HepG2 (cell line): ENCODE results near the gene NSMCE1. TPM values are rescaled to one million over a fixed set of nuclear protein-coding genes. Genes with fewer than 3 reads are reported as not detected.

ENCODE experiments used
- ATAC-seq: fragments of 200-7000 bp; cut with Tn5 transposase; 3 replicates; pipeline ENCODE4 v1.9.1; 2020; ENCODE audit warnings: mild to moderate bottlenecking, moderate library complexity
- BruUV-seq: library from RNA; stranded (reverse); fragments of 400-500 nt; replicated peaks from 2 replicates; lab custom pipeline; 2021; lab: Mats Ljungman, UMichigan
- CTCF ChIA-PET: fragments of 300-600 bp; formaldehyde crosslinking; extraction: SDS; loops from one replicate; lab custom pipeline; 2021; ENCODE audit warnings: low total read pairs, inconsistent platforms, low intra/inter-chr PET ratio; lab: Yijun Ruan, JAX
- POLR2A ChIA-PET: fragments of 350-600 bp; sonication (Branson Sonifier 250); formaldehyde crosslinking; loops from one replicate; lab custom pipeline; 2020; ENCODE audit warnings: antibody characterized with exemption, inconsistent platforms; lab: Yijun Ruan, JAX
- DNase-seq: peaks from one replicate; pipeline ENCODE4 v3.0.0-alpha.2; 2015; ENCODE audit warnings: low spot score
- FAIRE-seq: peaks from 3 replicates; lab custom pipeline; 2011; peaks lifted over from hg19 to GRCh38; lab: Jason Lieb, UNC
- H2AFZ ChIP-seq: one replicate; pipeline ENCODE4 v1.6.1; 2011; ENCODE audit warnings: low read length, inconsistent platforms
- H3K27ac ChIP-seq: fragments of 300-600 bp; 3 replicates; pipeline ENCODE4 v1.8.0; 2011; ENCODE audit warnings: mixed run types, mild to moderate bottlenecking, mixed read lengths, low read length, inconsistent platforms; ENCODE audit not compliant: insufficient read depth; ENCODE audit errors: extremely low read length
- H3K27me3 ChIP-seq, 2 experiments: fragments of 200-600 bp in 1 of 2; 2 replicates in 1 of 2; 3 replicates in 1 of 2; pipeline versions ENCODE4 v1.6.0 to v1.8.0; 2011; ENCODE audit warnings: low read length in 2 of 2, mild to moderate bottlenecking in 2 of 2, moderate library complexity in 2 of 2, inconsistent platforms in 1 of 2; ENCODE audit not compliant: insufficient read depth in 2 of 2, control insufficient read depth in 1 of 2
- H3K36me3 ChIP-seq, 2 experiments: fragments of 200-600 bp in 1 of 2; replicated peaks in 1 of 2; 2 replicates in 1 of 2; 3 replicates in 1 of 2; pipeline versions ENCODE4 v1.5.1 to v1.8.0; 2011; ENCODE audit warnings: low read length in 2 of 2, inconsistent platforms in 1 of 2; ENCODE audit not compliant: insufficient read depth in 2 of 2, control insufficient read depth in 1 of 2
- H3K4me1 ChIP-seq: 2 replicates; pipeline ENCODE4 v1.5.1; 2012; ENCODE audit warnings: low read length, inconsistent platforms; ENCODE audit not compliant: insufficient read depth
- H3K4me2 ChIP-seq: 2 replicates; pipeline ENCODE4 v1.6.0; 2011; ENCODE audit warnings: low read depth, low read length, inconsistent platforms
- H3K4me3 ChIP-seq, 3 experiments: fragments of 200-600 bp in 1 of 3; sonication (generic), shearing (Covaris generic) in 1 of 3; replicated peaks in 1 of 3; 2 replicates each; pipeline ENCODE4 v1.5.1; 2011 to 2016; ENCODE audit warnings: low read length in 3 of 3, inconsistent platforms in 2 of 3, low read depth in 2 of 3, mild to moderate bottlenecking in 2 of 3, control low read depth in 1 of 3, mixed read lengths in 1 of 3; ENCODE audit not compliant: insufficient read depth in 1 of 3
- H3K79me2 ChIP-seq: one replicate; pipeline ENCODE4 v1.6.1; 2011; ENCODE audit warnings: low read length, inconsistent platforms; ENCODE audit not compliant: insufficient read depth
- H3K9ac ChIP-seq: 2 replicates; pipeline ENCODE4 v1.6.0; 2011; ENCODE audit warnings: mild to moderate bottlenecking, low read depth, low read length, inconsistent platforms; ENCODE audit not compliant: insufficient read depth
- H3K9me3 ChIP-seq: 2 replicates; pipeline ENCODE4 v1.5.1; 2012; ENCODE audit warnings: mild to moderate bottlenecking, low read length
- H4K20me1 ChIP-seq: 2 replicates; pipeline ENCODE4 v1.6.0; 2011; ENCODE audit warnings: inconsistent platforms, mild to moderate bottlenecking, low read length, moderate library complexity; ENCODE audit not compliant: insufficient read depth
- ARID2 ChIP-seq: sonication (generic); formaldehyde crosslinking; IDR thresholded peaks from 2 replicates; pipeline ENCODE4 v1.8.1; 2022; ENCODE audit warnings: mild to moderate bottlenecking, missing genetic modification reagents, borderline replicate concordance
- E2F5 ChIP-seq: sonication (generic); formaldehyde crosslinking; conservative IDR thresholded peaks from 2 replicates; pipeline ENCODE4 v1.4.0; 2020; ENCODE audit warnings: missing genetic modification reagents
- ELF4 ChIP-seq: sonication (generic); formaldehyde crosslinking; IDR thresholded peaks from 2 replicates; pipeline ENCODE4 v1.5.0; 2020; ENCODE audit warnings: missing genetic modification reagents, mild to moderate bottlenecking, moderate library complexity, borderline replicate concordance
- KLF13 ChIP-seq: sonication (generic); formaldehyde crosslinking; IDR thresholded peaks from 2 replicates; pipeline ENCODE4 v1.4.0; 2020; ENCODE audit warnings: mild to moderate bottlenecking, missing genetic modification reagents
- MLLT10 ChIP-seq: sonication (generic); formaldehyde crosslinking; IDR thresholded peaks from 2 replicates; pipeline ENCODE4 v1.4.0; 2020; ENCODE audit warnings: missing genetic modification reagents
- NCOA2 ChIP-seq: sonication (generic); formaldehyde crosslinking; IDR thresholded peaks from 2 replicates; pipeline ENCODE4 v1.8.0; 2022; ENCODE audit warnings: inconsistent platforms
- SNAPC2 ChIP-seq: sonication (generic); formaldehyde crosslinking; IDR thresholded peaks from 2 replicates; pipeline ENCODE4 v1.8.1; 2022; ENCODE audit warnings: mild to moderate bottlenecking, missing genetic modification reagents
- SOX6 ChIP-seq, 2 experiments: fragments of 450-650 bp in 1 of 2; sonication (generic) in 1 of 2; formaldehyde crosslinking in 1 of 2; IDR thresholded peaks; 2 replicates each; pipeline versions ENCODE4 v1.4.0 to v1.6.1; 2017 to 2020; ENCODE audit warnings: antibody characterized with exemption in 1 of 2, mild to moderate bottlenecking in 1 of 2, missing genetic modification reagents in 1 of 2
- TSC22D2 ChIP-seq: sonication (generic); formaldehyde crosslinking; IDR thresholded peaks from 2 replicates; pipeline ENCODE4 v1.5.1; 2020; ENCODE audit warnings: missing genetic modification reagents, mild to moderate bottlenecking, borderline replicate concordance
- ZNF317 ChIP-seq: sonication (generic); formaldehyde crosslinking; IDR thresholded peaks from 2 replicates; pipeline ENCODE4 v1.5.0; 2020; ENCODE audit warnings: mild to moderate bottlenecking, missing genetic modification reagents
- ZNF496 ChIP-seq: sonication (generic); formaldehyde crosslinking; IDR thresholded peaks from 2 replicates; pipeline ENCODE4 v1.8.1; 2023; ENCODE audit warnings: mild to moderate bottlenecking, moderate library complexity, missing genetic modification reagents; ENCODE audit not compliant: insufficient replicate concordance
- ZNF674 ChIP-seq: sonication (generic); formaldehyde crosslinking; IDR thresholded peaks from 2 replicates; pipeline ENCODE4 v1.5.0; 2020; ENCODE audit warnings: low read depth, mild to moderate bottlenecking, missing genetic modification reagents
- ZSCAN22 ChIP-seq: sonication (generic); formaldehyde crosslinking; IDR thresholded peaks from 2 replicates; pipeline ENCODE4 v1.4.0; 2020; ENCODE audit warnings: mild to moderate bottlenecking, missing genetic modification reagents
- WGBS: methylation state at CpG from one replicate; pipeline ENCODE4 v1.1.6; 2017; ENCODE audit warnings: low lambda C conversion rate; 5-methylcytosine and 5-hydroxymethylcytosine counted together
- in situ Hi-C: cut with HindIII; loops from 2 replicates; pipeline ENCODE4 v1.10.0; 2017; ENCODE audit warnings: low pct_unique_long_range_greater_than_20kb; ENCODE audit not compliant: extremely low pct_ligation_motif_present
- intact Hi-C: fragments of 100-400 bp; cut with micrococcal nuclease; formaldehyde crosslinking; loops from one replicate; pipeline ENCODE4 v1.10.0; 2022; ENCODE audit not compliant: unreplicated experiment
- polyA plus RNA-seq, 8 experiments: library from polyadenylated mRNA; depleted of rRNA in 3 of 8; stranded (reverse) in 7 of 8; unstranded in 1 of 8; fragments of >200 nt; fragmentation: Illumina TruSeq in 4 of 8; extraction: Trizol in 4 of 8; gene quantifications; 2 replicates each; pipeline versions ENCODE4 v1.2.1 to v1.2.3, GENCODE V29; 2011 to 2016; ENCODE audit warnings: low read depth in 4 of 8, missing spikeins in 1 of 8, mixed read lengths in 1 of 8; ENCODE audit not compliant: insufficient read depth in 1 of 8
- total RNA-seq, 5 experiments: library from RNA; depleted of rRNA; stranded (reverse); fragments of >200 nt; fragmentation: Illumina TruSeq; extraction: Trizol; gene quantifications; 2 replicates each; pipeline ENCODE4 v1.2.3, GENCODE V29; 2016; ENCODE audit warnings: low read depth in 1 of 5
- TF ChIP-seq, protein P1 (sequence below): sonication (generic); formaldehyde crosslinking; IDR thresholded peaks from 2 replicates; pipeline ENCODE4 v1.9.0; 2021; ENCODE audit warnings: missing genetic modification reagents, borderline replicate concordance
- TF ChIP-seq, protein P2 (sequence below): sonication (generic); formaldehyde crosslinking; IDR thresholded peaks from 2 replicates; pipeline ENCODE4 v1.5.1; 2020; ENCODE audit warnings: missing genetic modification reagents, mild to moderate bottlenecking, borderline replicate concordance

The NSMCE1 gene
- total and polyA plus RNA-seq, 2 of the 13 experiments (the other 11 are each of a cell fraction or from before 2014, with no cell fraction given), result 42.7 to 52.9 TPM

DNA sequence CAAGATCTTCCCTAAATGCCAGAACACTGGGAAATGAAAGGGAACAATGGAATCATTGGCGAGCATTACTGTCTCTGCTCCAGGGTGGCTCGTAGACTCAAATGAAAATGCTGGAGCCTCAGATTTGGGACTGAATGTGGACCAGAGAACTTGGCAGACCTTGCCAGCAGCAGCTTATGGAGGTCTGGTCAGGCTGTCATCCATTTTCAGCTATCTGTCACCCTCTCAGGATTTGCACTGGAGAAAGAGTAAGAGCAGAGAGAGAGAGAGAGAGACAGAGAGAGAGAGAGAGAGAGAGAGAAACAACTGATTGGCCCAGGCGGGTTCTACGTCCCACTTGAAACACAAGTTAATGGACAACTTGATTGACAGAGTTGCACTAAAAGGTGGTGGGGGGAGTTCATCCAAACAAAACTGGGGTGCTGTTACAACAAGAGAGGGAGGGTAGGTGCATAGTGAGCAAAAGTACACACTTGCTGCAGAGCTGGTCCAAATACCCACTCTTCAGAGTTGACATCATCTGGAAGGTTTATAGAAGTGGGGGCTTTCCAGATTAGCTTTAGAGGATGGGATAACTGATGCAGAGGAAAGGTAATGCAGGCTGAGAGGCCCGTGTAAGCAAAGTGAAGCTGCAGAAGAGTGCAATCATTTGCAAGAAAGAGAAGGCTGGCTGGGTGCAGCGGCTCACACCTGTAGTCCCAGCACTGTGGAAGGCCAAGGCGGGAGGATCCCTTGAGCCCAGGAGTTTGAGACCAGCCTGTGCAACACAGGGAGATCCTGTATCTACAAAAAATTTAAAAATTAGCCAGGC, 16.5 kb upstream of the NSMCE1 start:
- H3K4me1 ChIP-seq, result peaks cover 51% of the 10 kb centered on the region
- no peaks in the 10 kb centered on the region for H3K27me3 ChIP-seq
- 20% methylated on average over 7 of the region's 7 CpGs for WGBS
- intact Hi-C loops (no loop called here), in situ Hi-C loops (no loop called here)
- DNase-seq (peak; percentile 43), FAIRE-seq (no peak), ATAC-seq (peak; percentile 64)
- no peaks in the 10 kb centered on the region for H3K36me3 ChIP-seq
- ChIA-PET POLR2A (interaction anchor here (1.0 to 3.8 kb wide), 6 partner anchors 11 to 81 kb away, joined by 3 to 17 read pairs (median 6); partner anchors contain the start of genes KDM8 and NSMCE1), CTCF (no interaction called here)
- H3K27ac ChIP-seq, result peak overlapping the region; percentile 32
- peak overlapping the region; percentile 25; the same call in 1 of the 2 replicates for H3K9ac ChIP-seq
- H3K9me3 ChIP-seq, result no peaks in the 10 kb centered on the region
- no TSS peak for BruUV-seq
- H4K20me1 ChIP-seq, result no peaks in the 10 kb centered on the region
- peak overlapping the region; percentile 33 to 53 (median 36) for H3K4me3 ChIP-seq
- no peaks in the 10 kb centered on the region for H3K79me2 ChIP-seq
- H2AFZ ChIP-seq, result peak overlapping the region; percentile 69
- peak overlapping the region; percentile 79 for H3K4me2 ChIP-seq
- TF ChIP-seq, protein P1, sequence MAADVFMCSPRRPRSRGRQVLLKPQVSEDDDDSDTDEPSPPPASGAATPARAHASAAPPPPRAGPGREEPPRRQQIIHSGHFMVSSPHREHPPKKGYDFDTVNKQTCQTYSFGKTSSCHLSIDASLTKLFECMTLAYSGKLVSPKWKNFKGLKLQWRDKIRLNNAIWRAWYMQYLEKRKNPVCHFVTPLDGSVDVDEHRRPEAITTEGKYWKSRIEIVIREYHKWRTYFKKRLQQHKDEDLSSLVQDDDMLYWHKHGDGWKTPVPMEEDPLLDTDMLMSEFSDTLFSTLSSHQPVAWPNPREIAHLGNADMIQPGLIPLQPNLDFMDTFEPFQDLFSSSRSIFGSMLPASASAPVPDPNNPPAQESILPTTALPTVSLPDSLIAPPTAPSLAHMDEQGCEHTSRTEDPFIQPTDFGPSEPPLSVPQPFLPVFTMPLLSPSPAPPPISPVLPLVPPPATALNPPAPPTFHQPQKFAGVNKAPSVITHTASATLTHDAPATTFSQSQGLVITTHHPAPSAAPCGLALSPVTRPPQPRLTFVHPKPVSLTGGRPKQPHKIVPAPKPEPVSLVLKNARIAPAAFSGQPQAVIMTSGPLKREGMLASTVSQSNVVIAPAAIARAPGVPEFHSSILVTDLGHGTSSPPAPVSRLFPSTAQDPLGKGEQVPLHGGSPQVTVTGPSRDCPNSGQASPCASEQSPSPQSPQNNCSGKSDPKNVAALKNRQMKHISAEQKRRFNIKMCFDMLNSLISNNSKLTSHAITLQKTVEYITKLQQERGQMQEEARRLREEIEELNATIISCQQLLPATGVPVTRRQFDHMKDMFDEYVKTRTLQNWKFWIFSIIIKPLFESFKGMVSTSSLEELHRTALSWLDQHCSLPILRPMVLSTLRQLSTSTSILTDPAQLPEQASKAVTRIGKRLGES (CRISPR knock-in tag), result no peak
- TF ChIP-seq SOX6 (IDR thresholded peaks at IDR 0.05) (no peak), SOX6 (CRISPR knock-in tag; IDR thresholded peaks at IDR 0.05) (peak; percentile 47; the same call in 1 of the 2 replicates), E2F5 (CRISPR knock-in tag) (no peak), SNAPC2 (no peak), ARID2 (no peak), TSC22D2 (CRISPR knock-in tag) (peak; percentile 39; the same call in 1 of the 2 replicates), ZSCAN22 (no peak), ZNF496 (no peak), KLF13 (no peak), ZNF317 (CRISPR knock-in tag) (0 out of 2 replicates have a peak, but pooled peaks have one; percentile 26), NCOA2 (CRISPR knock-in tag) (no peak), ZNF674 (CRISPR knock-in tag) (no peak), MLLT10 (CRISPR knock-in tag) (no peak), ELF4 (CRISPR knock-in tag) (no peak)
- TF ChIP-seq, protein P2, sequence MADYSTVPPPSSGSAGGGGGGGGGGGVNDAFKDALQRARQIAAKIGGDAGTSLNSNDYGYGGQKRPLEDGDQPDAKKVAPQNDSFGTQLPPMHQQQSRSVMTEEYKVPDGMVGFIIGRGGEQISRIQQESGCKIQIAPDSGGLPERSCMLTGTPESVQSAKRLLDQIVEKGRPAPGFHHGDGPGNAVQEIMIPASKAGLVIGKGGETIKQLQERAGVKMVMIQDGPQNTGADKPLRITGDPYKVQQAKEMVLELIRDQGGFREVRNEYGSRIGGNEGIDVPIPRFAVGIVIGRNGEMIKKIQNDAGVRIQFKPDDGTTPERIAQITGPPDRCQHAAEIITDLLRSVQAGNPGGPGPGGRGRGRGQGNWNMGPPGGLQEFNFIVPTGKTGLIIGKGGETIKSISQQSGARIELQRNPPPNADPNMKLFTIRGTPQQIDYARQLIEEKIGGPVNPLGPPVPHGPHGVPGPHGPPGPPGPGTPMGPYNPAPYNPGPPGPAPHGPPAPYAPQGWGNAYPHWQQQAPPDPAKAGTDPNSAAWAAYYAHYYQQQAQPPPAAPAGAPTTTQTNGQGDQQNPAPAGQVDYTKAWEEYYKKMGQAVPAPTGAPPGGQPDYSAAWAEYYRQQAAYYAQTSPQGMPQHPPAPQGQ (CRISPR knock-in tag), result no peak
